ENCODE results near the gene KCTD12. TPM values are rescaled to one million over a fixed set of nuclear protein-coding genes. Genes with fewer than 3 reads are reported as not detected.

Gene KCTD12
- total RNA-seq, 1 experiment from 2014 or later: 1.0 TPM

DNA sequence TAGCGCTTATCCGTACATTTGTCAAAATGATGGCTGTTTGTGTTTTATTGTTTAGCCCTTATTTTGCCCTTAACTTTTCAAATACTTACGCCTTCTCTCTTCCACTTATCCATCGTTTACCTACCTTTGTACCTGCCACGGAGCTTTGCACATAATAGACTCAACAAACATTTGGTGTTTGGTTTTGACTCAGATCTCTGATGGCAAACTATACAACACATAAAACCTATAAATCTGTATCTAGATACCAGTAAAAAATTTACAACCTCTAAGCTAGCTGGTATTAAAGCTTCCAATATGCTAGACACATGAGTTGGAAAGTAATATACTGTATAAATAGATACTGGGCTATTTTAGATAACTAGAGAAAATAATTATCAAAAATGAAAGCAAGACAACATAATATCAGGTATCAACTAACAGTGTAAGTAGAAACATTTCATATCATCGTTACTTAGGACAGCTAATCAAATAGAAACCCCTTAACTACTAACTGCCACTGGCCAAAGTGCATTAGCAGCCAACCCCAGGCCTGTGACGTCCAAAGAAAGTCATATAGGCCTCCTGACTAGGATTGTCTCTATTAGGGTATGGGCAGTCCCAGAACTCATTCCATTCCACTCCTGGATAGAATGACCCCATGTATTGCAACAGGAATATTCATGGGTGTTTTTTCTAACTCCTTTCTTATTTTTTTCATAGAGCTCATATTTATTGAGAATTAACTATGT lies 53.8 kb downstream of the KCTD12 start:
- Histone ChIP-seq H3K9me3 (ENCODE audit: low read length) (no peaks in the 10 kb centered on the region), H3K36me3 (ENCODE audit: insufficient read depth, low read length) (no peaks in the 10 kb centered on the region), H3K4me1 (ENCODE audit: low read length) (peaks cover 4% of the 10 kb centered on the region; the same call in 1 of the 2 replicates), H3K4me3 (ENCODE audit: low read length) (no peak overlapping the region), H3K27me3 (ENCODE audit: low read length) (no peaks in the 10 kb centered on the region), H3K4me2 (ENCODE audit: low read depth, low read length, poor library complexity, severe bottlenecking) (no peak overlapping the region), H3K27ac (ENCODE audit: low read length) (no peak overlapping the region), H2AFZ (ENCODE audit: low read length) (no peak overlapping the region), H3K79me2 (ENCODE audit: low read length) (no peaks in the 10 kb centered on the region), H3K9ac (ENCODE audit: low read length) (no peak overlapping the region), H3K9me2 (replicated peaks; ENCODE audit: insufficient read depth, low read length) (no peaks in the 10 kb centered on the region), H4K20me1 (ENCODE audit: insufficient read depth, low read depth, low read length) (no peaks in the 10 kb centered on the region)
- DNase-seq: no peak

DNA sequence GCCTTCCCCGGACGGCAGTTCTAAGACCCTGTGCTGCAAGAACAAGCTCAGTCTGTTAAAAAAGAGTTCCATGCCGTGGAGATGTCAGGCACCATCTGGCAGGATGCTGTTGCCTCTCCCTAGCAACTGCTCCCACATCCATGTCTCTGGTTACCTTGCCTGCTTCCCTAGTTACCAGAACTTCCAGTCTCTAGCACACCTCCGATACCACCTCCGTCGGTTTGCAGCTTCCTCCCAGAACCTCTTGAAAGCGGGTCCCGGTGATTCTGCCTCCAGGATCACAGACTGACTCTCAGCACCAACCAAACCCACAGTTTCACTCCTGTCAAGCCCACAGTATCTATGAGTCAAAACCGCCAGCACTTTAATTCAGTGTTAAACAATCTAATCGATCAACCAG lies 55.4 kb downstream of the KCTD12 start:
- H3K9me3 ChIP-seq (ENCODE audit: low read length): no peaks in the 10 kb centered on the region
- H3K4me3 ChIP-seq (ENCODE audit: low read length): no peak overlapping the region
- DNase-seq: no peak
- H3K4me2 ChIP-seq (ENCODE audit: low read depth, low read length, poor library complexity, severe bottlenecking): no peak overlapping the region
- no peaks in the 10 kb centered on the region for H3K27me3 ChIP-seq (ENCODE audit: low read length)
- no peaks in the 10 kb centered on the region for H3K79me2 ChIP-seq (ENCODE audit: low read length)
- H3K9ac ChIP-seq (ENCODE audit: low read length): no peak overlapping the region
- no peak overlapping the region for H3K27ac ChIP-seq (ENCODE audit: low read length)
- H4K20me1 ChIP-seq (ENCODE audit: insufficient read depth, low read depth, low read length): no peaks in the 10 kb centered on the region
- no peak overlapping the region for H2AFZ ChIP-seq (ENCODE audit: low read length)
- H3K4me1 ChIP-seq (ENCODE audit: low read length): peaks cover 4% of the 10 kb centered on the region; the same call in 1 of the 2 replicates
- H3K36me3 ChIP-seq (ENCODE audit: insufficient read depth, low read length): no peaks in the 10 kb centered on the region
- H3K9me2 ChIP-seq (replicated peaks; ENCODE audit: insufficient read depth, low read length): no peaks in the 10 kb centered on the region

Other genes with a start within 250 kb of the KCTD12 start
- not detected in 2 replicates for gene ACOD1, start 62.1 kb upstream of the KCTD12 start, total RNA-seq (2014; rRNA removed; shearing (Covaris generic); ENCODE audit: low replicate concordance)
- gene CLN5, start 105.7 kb upstream of the KCTD12 start, total RNA-seq (2014; rRNA removed; shearing (Covaris generic); ENCODE audit: low replicate concordance): 11.8 and 18.7 TPM in 2 replicates
- gene FBXL3, start 140.8 kb upstream of the KCTD12 start, total RNA-seq (2014; rRNA removed; shearing (Covaris generic); ENCODE audit: low replicate concordance): 49.0 and 56.8 TPM in 2 replicates